RPMI7951 (cell line): Measurements from ENCODE around the gene HTR3A. TPM values are rescaled to one million over a fixed set of nuclear protein-coding genes. Genes with fewer than 3 reads are reported as not detected.

Experiments
- DNase-seq: peaks from one replicate; pipeline ENCODE4 v3.0.0-alpha.2; 2012; ENCODE audit warnings: low read depth
- total RNA-seq: library from RNA; depleted of rRNA; stranded (reverse); fragments of >200 nt; shearing (Covaris generic); gene quantifications from 2 replicates; pipeline ENCODE4 v1.2.3, GENCODE V29; 2014

Gene HTR3A
- total RNA-seq, 1 experiment from 2014 or later, result not detected

DNA sequence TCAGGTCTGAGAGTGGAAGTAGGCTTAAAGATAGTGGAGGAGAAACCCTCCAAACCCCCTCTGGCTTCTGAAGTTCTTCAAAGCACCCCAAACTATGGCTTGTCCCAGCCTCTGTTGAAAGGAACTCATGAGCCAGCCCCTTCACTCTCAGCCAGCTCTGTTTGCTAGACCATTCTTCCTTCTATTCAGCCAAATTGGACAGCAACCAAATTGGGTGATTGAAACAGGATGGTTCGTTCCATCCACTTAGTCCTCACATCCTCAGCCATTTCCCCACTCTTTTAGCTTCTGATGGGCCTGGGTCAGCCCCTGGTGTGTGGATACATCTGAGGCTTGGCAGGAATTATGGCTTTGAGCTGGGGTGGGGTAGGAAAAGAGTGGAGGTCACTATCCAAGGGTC, 4.5 kb downstream of the HTR3A start:
- no peak for DNase-seq

DNA sequence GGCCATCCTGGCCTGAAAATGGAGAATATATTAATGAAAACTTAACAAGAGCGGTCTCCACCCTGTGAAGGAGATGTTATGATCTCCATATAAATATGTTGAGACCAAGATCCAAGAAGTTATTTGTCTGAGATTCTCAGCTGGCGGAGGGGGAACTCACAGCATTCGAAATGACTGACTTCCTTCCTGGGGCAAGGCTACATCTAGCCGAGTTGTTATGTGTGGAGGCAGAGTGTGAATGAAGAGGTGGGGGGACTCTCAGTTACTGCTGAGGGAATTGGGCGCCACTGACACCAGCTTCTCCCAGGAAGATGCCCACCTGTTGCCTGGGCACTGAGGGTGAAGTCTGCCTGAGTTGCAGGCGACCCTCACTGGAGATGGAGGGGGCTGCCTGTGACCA, 5.9 kb downstream of the HTR3A start:
- no peak for DNase-seq

DNA sequence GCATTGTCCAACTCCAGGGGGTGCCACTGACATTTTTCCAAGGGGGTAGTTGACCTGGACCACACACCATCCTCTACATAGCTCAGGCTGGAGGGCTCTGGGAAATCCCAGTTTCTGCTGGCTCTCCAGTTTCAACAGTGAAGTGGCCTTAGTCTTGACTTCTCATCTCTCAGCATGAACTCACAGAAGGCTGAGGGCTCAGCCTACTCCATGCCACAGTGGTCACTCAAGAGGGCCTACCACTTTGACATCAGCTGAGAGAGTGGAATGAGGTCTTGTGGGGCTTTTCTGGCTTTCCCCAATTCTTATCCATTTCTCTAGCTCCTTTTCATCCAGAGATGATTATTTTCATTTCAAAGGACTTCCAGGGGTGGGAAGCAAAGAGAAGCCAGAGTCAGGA, 7.4 kb downstream of the HTR3A start:
- no peak for DNase-seq

DNA sequence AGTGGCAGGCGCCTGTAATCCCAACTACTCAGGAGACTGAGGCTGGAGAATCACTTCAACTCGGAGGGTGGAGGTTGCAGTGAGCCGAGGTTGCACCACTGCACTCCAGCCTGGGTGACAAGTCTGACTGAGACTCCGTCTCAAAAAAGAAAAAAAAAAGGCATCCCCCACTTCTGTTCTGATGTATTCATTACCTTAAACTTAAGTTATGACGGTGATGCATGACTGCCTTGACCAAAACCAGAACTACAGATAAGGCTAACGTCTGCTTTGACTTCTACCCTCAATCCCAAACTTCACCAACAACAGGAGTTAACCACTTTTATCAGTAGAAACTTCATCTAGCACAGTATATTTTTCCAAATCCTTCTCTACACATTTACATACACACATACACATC, 9.9 kb downstream of the HTR3A start:
- DNase-seq, result no peak

DNA sequence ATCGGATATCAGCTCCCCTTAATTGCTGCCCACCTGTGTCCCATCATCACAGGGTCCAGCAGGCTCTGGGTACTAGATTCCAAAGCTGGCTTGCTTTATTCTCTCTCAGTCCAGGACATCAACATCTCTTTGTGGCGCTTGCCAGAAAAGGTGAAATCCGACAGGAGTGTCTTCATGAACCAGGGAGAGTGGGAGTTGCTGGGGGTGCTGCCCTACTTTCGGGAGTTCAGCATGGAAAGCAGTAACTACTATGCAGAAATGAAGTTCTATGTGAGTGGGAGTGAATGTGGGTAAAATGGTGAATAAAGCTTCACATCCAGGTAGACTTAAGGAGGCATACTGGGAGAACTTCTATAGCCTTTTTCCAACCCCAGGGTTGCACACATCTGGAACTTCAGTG, 11.0 kb downstream of the HTR3A start:
- no peak for DNase-seq

DNA sequence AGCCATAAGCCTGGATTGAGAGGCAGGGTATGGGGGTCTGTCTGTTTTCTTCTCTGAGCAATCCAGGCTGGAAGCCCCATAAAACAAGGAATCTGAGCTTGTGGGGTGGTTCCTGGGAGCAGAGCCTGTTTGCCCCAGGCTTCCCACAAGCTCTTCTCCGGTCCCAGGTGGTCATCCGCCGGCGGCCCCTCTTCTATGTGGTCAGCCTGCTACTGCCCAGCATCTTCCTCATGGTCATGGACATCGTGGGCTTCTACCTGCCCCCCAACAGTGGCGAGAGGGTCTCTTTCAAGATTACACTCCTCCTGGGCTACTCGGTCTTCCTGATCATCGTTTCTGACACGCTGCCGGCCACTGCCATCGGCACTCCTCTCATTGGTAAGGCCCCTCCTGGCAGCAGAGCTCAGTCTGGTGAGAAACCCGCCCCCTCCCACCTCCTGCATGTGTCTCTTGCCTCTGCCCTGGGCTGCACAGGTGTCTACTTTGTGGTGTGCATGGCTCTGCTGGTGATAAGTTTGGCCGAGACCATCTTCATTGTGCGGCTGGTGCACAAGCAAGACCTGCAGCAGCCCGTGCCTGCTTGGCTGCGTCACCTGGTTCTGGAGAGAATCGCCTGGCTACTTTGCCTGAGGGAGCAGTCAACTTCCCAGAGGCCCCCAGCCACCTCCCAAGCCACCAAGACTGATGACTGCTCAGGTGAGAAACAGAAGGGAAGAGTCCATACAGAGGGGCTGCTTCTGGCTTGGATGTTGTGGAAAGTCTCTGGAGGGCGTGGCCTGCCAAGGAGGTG, 11.6 kb downstream of the HTR3A start:
- DNase-seq, result no peak

DNA sequence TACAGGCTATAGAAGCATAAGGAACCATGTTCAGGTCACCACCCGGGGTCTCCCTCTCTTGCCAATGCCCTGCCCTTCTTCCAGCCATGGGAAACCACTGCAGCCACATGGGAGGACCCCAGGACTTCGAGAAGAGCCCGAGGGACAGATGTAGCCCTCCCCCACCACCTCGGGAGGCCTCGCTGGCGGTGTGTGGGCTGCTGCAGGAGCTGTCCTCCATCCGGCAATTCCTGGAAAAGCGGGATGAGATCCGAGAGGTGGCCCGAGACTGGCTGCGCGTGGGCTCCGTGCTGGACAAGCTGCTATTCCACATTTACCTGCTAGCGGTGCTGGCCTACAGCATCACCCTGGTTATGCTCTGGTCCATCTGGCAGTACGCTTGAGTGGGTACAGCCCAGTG, 14.5 kb downstream of the HTR3A start:
- no peak for DNase-seq

DNA sequence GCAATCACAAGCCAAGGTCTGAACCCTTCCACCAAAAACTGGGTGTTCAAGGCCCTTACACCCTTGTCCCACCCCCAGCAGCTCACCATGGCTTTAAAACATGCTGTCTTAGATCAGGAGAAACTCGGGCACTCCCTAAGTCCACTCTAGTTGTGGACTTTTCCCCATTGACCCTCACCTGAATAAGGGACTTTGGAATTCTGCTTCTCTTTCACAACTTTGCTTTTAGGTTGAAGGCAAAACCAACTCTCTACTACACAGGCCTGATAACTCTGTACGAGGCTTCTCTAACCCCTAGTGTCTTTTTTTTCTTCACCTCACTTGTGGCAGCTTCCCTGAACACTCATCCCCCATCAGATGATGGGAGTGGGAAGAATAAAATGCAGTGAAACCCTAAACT, 15.0 kb downstream of the HTR3A start:
- no peak for DNase-seq

DNA sequence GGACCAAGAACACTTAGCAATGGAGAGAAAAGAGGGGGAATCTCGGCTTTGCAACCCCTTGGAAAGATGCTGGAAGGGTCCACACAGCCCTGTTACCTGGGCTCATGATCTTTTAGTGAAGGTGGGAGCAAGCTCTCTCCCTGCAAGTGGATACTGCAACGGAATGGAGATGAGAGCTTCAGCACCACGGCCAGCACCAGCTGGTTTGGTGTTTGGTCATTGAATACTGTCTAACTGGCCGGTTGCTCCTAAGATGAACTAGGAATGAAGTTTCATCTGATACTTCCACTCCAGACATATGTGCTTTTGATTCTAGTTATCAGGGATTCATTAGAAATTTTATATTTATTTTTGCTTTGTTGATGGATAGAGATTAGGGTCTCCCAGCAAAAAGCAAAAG, 16.3 kb downstream of the HTR3A start:
- DNase-seq, result peak; percentile 38

DNA sequence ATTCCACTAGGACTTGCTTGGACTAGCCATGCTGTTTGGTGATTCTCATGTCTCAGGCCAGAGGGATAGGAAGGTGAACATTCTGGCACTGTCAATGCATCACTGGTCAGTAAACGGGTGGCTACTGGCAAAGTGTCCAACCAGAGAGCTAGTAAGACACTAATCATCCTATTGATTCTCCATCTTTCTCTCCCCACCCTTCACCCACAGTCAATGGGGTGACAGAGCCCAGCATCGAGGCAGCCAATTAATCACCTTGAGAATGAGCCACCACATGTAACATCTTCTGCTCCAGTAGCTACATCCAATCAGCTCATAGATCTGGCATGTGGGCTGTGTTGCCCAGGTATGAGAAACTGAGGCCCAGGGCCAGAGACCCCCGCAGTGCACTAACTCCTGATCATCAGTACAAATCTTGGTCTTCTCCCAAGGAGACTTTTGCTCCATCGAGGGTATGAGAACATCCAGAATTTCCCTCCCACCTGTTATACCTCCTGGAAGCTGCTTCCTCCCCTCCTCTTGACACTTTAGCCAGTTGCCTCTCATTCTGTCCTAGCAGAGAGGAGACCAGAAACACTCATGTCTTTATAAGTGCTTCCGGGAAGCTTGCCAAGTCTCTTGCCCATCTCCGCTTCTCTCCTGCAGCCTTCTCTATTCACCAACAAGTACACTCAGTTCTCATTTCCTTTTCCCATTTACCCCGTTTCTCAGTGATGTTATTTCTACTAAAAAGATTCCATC, 17.0 kb downstream of the HTR3A start:
- peak; percentile 28 for DNase-seq

DNA sequence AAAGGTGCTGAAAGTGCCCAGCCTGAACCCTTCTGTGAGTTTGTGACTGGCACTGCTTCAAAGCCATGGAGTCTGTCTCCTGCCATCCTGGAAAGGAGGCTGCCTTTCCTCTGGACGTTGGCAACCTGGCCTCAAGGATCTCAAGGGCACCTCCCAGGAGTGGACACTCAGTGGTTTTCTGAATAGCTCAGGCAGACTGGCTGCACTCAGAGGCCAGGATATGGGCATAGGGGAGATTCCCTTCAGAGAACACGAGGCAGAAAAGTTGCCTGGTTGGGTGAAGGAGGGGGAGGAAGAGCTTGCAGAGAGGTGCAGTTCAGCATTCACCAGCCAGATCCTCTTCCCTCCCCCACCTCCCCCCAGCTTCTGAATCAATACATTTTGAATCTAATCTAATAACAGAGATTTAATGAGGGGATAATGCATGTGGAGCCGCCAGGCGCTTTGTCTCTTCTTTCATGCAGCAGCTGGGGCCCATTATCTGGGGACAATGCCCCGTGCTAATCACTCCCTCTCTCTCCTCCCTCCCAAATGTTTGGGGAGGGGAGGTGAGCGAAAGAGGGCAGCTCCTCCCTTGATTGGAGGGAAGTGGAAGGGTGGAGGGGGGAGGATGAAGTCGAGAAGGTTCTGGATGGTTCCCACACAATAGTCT, 17.7 kb downstream of the HTR3A start:
- DNase-seq, result no peak

DNA sequence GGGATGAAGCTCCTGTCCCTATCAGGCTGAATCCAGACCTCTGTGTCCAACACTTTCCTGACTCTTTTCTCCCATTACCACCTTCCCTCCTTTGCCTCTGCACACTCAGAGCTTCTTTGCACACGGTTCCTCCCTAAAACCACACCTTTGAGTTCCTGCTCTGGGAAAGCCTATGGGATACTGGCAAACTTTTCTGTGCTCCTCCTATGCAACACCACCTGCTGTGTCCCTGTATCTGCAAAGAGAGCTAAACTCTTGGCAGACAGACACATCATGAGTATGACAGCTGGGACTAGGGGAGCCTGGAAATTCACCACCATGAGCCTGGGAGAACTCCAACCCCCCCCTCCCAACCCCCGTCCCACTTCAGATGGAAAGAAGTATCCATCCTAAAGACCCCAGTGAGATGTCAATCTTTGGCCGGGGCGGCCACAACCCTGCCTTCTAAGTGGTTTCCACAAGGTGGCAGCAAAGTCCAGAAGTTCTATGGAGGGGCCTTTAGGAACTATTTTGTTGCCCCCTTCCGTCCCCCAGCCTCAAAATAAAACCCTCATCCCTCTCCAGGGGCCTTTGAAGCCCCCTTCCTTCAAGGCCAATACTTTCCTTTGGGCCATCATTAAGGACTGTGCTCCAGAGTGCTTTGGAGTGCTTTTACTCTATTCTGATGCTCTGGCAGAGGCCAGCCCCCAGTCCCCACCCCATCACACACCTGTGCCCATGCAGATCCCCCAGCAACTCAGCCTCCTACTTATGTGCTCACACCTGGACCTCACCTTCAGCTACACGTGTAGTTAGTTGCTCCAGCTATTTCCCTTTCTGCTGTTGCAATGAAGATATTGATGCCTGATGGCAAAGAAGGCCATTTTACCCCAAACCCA, 19.4 kb downstream of the HTR3A start:
- no peak for DNase-seq

DNA sequence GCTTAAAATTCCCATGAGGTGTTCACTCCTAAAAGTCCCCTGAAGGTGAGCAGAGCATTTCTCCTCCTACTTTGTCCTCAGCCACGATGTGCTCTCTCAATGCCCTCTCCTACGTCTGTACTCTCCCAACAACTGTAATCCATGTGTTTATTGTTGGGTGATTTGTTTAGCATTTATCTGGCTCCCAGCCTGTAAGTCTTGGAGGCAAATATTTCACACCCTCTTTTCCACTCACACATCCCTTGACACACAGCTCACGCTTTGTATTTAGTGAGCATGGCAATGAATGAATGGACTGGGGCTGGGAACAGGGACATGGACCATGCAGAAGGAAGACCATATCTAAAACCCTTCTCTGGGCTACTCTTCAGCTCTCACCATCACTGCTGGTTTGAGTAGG, 22.6 kb downstream of the HTR3A start:
- no peak for DNase-seq

DNA sequence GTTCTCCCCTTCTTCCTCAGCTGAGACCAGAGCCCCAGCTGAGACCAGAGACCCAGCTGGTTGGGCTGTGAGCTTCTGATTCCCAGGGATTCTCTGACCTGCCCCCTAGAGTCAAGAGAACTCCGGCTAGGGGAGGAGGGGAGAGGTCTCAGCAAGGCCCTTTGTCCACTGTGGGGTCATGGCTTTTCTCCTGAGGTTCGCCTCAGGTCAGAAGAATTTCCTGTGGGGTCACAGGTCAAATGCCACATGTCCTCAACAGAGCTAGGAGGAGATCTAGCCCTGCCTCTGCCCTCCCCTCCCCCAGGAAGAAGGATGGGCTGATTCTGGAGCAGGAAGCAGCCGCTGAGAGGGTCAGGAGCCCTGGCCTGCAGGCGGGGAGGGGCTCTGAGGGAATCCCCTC, 23.7 kb downstream of the HTR3A start:
- DNase-seq, result no peak

DNA sequence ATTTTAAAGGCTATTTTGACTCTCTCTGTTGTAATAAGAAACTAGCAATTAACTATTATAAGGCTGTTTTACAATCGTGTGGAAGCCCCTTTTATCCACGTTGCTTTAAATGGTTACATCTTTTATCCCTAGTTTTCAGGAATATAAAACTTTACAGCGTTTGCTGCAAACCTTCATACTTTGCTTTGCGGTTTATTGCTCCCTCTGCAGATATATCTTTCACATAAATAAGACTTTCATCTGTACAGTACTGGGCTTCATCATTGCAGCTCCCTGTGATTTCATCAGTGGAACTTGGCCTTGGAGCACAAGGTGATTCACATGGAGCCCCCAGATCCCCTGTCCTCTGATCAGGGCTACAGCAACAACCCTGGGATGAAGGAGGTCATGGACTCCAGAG, 25.6 kb downstream of the HTR3A start:
- DNase-seq, result no peak

DNA sequence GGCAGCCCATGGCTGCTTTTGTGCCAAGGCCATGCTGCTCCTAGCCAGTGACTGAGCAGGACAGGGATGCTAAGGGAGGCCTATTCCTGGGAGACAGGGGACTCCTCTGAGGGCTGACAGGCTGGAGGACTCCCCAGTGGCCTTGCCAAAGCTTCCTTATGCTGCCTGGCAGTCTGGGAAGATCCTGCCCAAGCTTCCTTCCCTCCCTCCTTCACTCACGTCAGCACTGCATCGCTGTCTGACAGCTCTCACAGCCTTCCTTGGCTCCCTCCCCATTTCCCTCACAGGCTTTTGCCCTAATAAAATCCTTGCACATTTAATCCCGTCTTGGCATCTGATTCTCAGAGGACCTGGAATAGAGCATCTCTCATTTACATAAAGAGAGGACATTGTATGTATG, 26.5 kb downstream of the HTR3A start:
- DNase-seq, result no peak

DNA sequence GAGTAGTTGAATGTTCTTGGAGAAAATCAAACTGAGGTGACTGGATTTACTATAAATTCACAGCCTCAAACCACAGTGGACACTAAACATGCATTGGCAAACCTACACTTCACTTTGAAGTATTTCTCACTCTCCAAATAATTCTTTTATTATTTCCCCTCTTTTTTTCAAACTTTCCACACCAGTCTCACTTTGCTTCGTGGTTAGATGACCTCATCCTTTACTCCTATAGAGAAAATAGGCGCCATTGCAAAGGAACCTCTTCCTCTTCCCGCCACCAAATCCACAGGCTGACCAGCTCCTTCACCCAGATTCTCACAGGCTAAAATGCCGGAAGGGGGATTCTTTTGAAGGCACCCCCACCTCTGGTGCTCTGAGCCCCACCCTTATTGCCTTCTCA, 33.4 kb downstream of the HTR3A start:
- no peak for DNase-seq

DNA sequence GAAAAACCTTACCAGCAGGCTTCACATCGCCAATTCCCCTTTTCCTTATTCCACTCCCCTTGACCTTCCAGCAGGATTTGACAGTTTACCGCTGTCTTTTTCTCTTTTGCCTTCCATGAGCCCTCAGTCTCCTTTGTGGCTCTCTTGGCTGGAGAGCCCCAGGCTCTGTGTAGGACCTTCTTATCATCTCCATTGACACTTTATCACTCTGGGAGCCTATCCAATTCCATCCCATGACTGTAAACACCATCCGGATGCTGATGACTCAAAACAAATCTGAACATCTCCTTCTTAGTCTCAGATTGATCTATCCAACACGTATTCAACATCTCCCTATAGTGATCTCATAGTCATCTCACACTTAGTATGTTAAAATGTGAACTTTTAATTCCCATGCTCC, 36.0 kb downstream of the HTR3A start:
- no peak for DNase-seq

DNA sequence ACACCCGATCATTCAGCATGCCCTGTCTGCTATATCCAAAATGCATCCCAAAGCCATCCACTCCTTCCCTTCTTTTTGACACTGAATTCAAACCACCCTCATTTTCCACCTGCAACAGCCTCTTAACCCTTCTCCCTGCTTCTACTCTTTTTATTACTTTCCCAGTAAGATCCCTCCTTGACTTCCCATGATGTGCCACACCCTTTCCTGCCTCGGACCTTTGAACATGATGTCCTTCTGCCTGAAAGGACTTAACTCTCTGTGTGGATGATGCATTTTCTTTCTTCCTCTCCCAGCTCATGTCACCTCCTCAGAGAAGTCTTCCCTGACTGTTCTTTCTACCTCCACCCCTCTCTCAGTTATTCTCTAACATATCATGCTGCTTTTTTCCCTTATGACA, 36.5 kb downstream of the HTR3A start:
- no peak for DNase-seq

DNA sequence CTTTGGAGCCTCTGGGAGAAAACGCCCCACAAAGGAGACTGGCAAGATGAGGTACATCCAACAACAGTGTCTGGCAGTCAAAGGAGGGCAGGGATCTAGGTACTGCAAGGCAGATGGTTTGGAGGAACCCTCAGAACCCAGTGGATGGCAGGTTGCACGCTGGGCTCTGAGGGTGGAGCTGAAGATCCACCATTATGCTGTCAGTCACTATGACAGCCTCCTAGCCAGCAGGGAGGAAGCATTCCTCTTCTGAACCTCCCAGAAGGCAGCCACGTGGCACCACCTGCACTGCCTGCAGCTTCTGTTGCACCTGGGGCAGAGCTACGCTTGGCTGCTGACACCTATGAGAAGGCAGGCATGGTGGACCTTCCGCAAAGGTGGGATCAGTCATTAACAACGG, 40.2 kb downstream of the HTR3A start:
- DNase-seq, result no peak

DNA sequence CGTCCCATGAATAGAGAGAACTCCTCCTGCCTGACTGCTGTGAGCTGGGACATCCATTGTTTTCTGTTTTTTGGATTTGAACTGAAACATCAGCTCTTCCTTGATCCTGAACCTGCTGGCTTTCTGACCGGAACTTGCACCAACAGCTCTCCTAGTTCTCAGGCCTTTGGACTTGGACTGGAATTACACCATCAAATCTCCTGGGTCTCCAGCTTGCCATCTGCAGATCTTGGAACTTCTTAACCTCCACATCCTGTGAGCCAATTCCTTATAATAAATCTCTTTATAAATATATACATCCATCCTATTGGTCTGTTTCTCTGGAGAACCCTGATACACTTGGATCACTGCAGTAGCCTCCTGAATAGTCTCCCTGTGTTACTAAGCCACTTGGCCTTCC, 42.1 kb downstream of the HTR3A start:
- DNase-seq, result no peak

DNA sequence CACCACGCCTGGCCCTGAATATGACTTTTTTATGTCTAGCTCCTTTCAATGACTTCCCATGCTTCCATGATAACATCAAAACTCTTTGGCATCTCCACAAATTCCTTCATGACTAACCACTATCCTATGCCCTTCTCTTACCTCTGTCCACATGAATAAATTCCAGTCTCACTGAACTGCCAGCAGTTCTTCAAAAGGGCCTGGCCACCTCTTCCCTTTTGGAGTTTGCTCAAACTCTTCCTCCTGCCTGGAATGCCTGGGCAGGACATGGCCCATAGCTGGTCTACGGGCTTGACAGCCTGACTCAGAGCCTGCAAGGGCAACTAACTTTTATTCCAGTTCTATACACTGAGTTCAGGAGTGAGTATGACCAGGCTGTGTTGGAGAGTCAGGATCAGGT, 42.8 kb downstream of the HTR3A start:
- peak; percentile 43 for DNase-seq
